Mesendoderm (in vitro differentiated cells): ENCODE measurements around the gene LDLRAD4.

ENCODE experiments used
- DNase-seq: peaks from one replicate; pipeline ENCODE4 v3.0.0; 2013
- H2AK5ac ChIP-seq: 2 replicates; pipeline ENCODE4 v1.6.1; 2013; ENCODE audit warnings: low read length, inconsistent platforms
- H2BK120ac ChIP-seq: 2 replicates; pipeline ENCODE4 v1.6.1; 2013; ENCODE audit warnings: low read depth, mild to moderate bottlenecking, low read length, moderate library complexity, mixed read lengths
- H2BK15ac ChIP-seq: replicated peaks from 2 replicates; pipeline ENCODE4 v1.6.1; 2013; ENCODE audit warnings: low read depth, mild to moderate bottlenecking, moderate library complexity
- H2BK5ac ChIP-seq: 2 replicates; pipeline ENCODE4 v1.6.1; 2013; ENCODE audit warnings: low read length, inconsistent platforms
- H3K18ac ChIP-seq: 2 replicates; pipeline ENCODE4 v1.6.1; 2013; ENCODE audit warnings: mild to moderate bottlenecking, low read length, mixed read lengths
- H3K23ac ChIP-seq: one replicate; pipeline ENCODE4 v1.6.1; 2013; ENCODE audit warnings: low read length
- H3K27ac ChIP-seq: 2 replicates; pipeline ENCODE4 v1.5.1; 2013; ENCODE audit warnings: low read depth, mild to moderate bottlenecking, inconsistent platforms, low read length, moderate library complexity
- H3K27me3 ChIP-seq: 2 replicates; pipeline ENCODE4 v1.6.1; 2013; ENCODE audit warnings: low read length, control low read depth, mild to moderate bottlenecking, inconsistent platforms; ENCODE audit not compliant: insufficient read depth, poor library complexity
- H3K36me3 ChIP-seq: 2 replicates; pipeline ENCODE4 v1.6.1; 2013; ENCODE audit warnings: low read length, inconsistent platforms; ENCODE audit not compliant: control insufficient read depth, insufficient read depth
- H3K4ac ChIP-seq: one replicate; pipeline ENCODE4 v1.6.1; 2013; ENCODE audit warnings: low read depth, mild to moderate bottlenecking, low read length, moderate library complexity
- H3K4me1 ChIP-seq: 2 replicates; pipeline ENCODE4 v1.6.1; 2013; ENCODE audit warnings: low read depth, low read length, inconsistent platforms; ENCODE audit not compliant: control insufficient read depth
- H3K4me2 ChIP-seq: 2 replicates; pipeline ENCODE4 v1.6.1; 2013; ENCODE audit warnings: low read length
- H3K4me3 ChIP-seq: 2 replicates; pipeline ENCODE4 v1.5.1; 2013; ENCODE audit warnings: mild to moderate bottlenecking, low read length
- H3K56ac ChIP-seq: one replicate; pipeline ENCODE4 v1.6.1; 2013; ENCODE audit warnings: low read length
- H3K79me1 ChIP-seq: 2 replicates; pipeline ENCODE4 v1.6.1; 2013; ENCODE audit warnings: low read length, inconsistent platforms
- H3K79me2 ChIP-seq: 2 replicates; pipeline ENCODE4 v1.6.1; 2013; ENCODE audit warnings: mild to moderate bottlenecking, low read length; ENCODE audit not compliant: control insufficient read depth, insufficient read depth
- H3K9ac ChIP-seq: 2 replicates; pipeline ENCODE4 v1.6.1; 2013; ENCODE audit warnings: low read length, inconsistent platforms
- H4K5ac ChIP-seq: one replicate; pipeline ENCODE4 v1.6.1; 2013; ENCODE audit warnings: low read length
- H4K8ac ChIP-seq: one replicate; pipeline ENCODE4 v1.6.1; 2013; ENCODE audit warnings: low read depth, mild to moderate bottlenecking, control low read depth, low read length, moderate library complexity
- WGBS: extraction: QIAGEN DNeasy Blood & Tissue Kit; methylation state at CpG from one replicate; pipeline ENCODE4 v1.1.7; 2013; ENCODE audit warnings: low lambda C conversion rate, missing lambda C conversion rate; ENCODE audit not compliant: insufficient coverage; ENCODE audit errors: extremely low coverage; 5-methylcytosine and 5-hydroxymethylcytosine counted together

Gene LDLRAD4

GRCh38 chr18:13237073-13237472 is 18.5 kb downstream of the LDLRAD4 start:
- Histone ChIP-seq H2AK5ac (no peak overlapping the region), H3K4me3 (no peak overlapping the region), H3K79me2 (no peaks in the 10 kb centered on the region), H3K79me1 (no peaks in the 10 kb centered on the region), H3K4ac (no peak overlapping the region), H3K36me3 (no peaks in the 10 kb centered on the region), H4K8ac (no peak overlapping the region), H2BK120ac (no peak overlapping the region), H3K27me3 (no peaks in the 10 kb centered on the region), H3K56ac (no peak overlapping the region), H3K4me2 (no peak overlapping the region), H3K27ac (no peak overlapping the region), H3K4me1 (no peaks in the 10 kb centered on the region), H3K23ac (no peak overlapping the region), H4K5ac (no peak overlapping the region), H3K18ac (no peak overlapping the region), H3K9ac (no peak overlapping the region), H2BK15ac (no peak overlapping the region), H2BK5ac (no peak overlapping the region)
- no peak for DNase-seq
- no CpG with 5 or more reads among the region's 7 CpGs for WGBS

- no CpG with 5 or more reads among the region's 3 CpGs for WGBS
- no peak overlapping the region for H3K56ac ChIP-seq
- H3K36me3 ChIP-seq = no peaks in the 10 kb centered on the region
- H3K18ac ChIP-seq = no peak overlapping the region
- no peaks in the 10 kb centered on the region for H3K4me1 ChIP-seq
- no peak overlapping the region for H3K4me2 ChIP-seq
- no peak overlapping the region for H3K4ac ChIP-seq
- H3K9ac ChIP-seq = no peak overlapping the region
- H4K5ac ChIP-seq = no peak overlapping the region
- no peak for DNase-seq
- no peak overlapping the region for H2BK15ac ChIP-seq
- H3K79me1 ChIP-seq = no peaks in the 10 kb centered on the region
- H3K23ac ChIP-seq = no peak overlapping the region
- H3K27me3 ChIP-seq = no peaks in the 10 kb centered on the region
- no peak overlapping the region for H2BK120ac ChIP-seq
- no peak overlapping the region for H3K4me3 ChIP-seq
- H3K79me2 ChIP-seq = no peaks in the 10 kb centered on the region
- H2AK5ac ChIP-seq = no peak overlapping the region
- H3K27ac ChIP-seq = no peak overlapping the region
- H4K8ac ChIP-seq = no peak overlapping the region
- H2BK5ac ChIP-seq = no peak overlapping the region
Measured at GRCh38 chr18:13237641-13238040, 19.1 kb downstream of the LDLRAD4 start.

- Histone ChIP-seq H3K36me3 (no peaks in the 10 kb centered on the region), H3K79me2 (no peaks in the 10 kb centered on the region), H3K4me1 (no peaks in the 10 kb centered on the region), H4K8ac (no peak overlapping the region), H2AK5ac (no peak overlapping the region), H3K27ac (no peak overlapping the region), H3K9ac (no peak overlapping the region), H3K18ac (no peak overlapping the region), H3K56ac (no peak overlapping the region), H3K27me3 (no peaks in the 10 kb centered on the region), H2BK5ac (no peak overlapping the region), H3K4me2 (no peak overlapping the region), H2BK120ac (no peak overlapping the region), H3K4ac (no peak overlapping the region), H4K5ac (no peak overlapping the region), H3K23ac (no peak overlapping the region), H3K79me1 (no peaks in the 10 kb centered on the region), H3K4me3 (no peak overlapping the region), H2BK15ac (no peak overlapping the region)
- DNase-seq = peak; percentile 42
- no CpG with 5 or more reads among the region's 13 CpGs for WGBS
Measured at GRCh38 chr18:13239171-13239956, 20.8 kb downstream of the LDLRAD4 start.

- no peak overlapping the region for H4K8ac ChIP-seq
- H2BK5ac ChIP-seq = no peak overlapping the region
- no peaks in the 10 kb centered on the region for H3K27me3 ChIP-seq
- DNase-seq = no peak
- H3K23ac ChIP-seq = no peak overlapping the region
- H3K56ac ChIP-seq = no peak overlapping the region
- WGBS = no CpG with 5 or more reads among the region's 15 CpGs
- no peaks in the 10 kb centered on the region for H3K36me3 ChIP-seq
- H3K79me2 ChIP-seq = no peaks in the 10 kb centered on the region
- H3K79me1 ChIP-seq = no peaks in the 10 kb centered on the region
- no peak overlapping the region for H3K9ac ChIP-seq
- no peak overlapping the region for H4K5ac ChIP-seq
- no peak overlapping the region for H3K4me3 ChIP-seq
- H3K4me1 ChIP-seq = no peaks in the 10 kb centered on the region
- H3K18ac ChIP-seq = no peak overlapping the region
- no peak overlapping the region for H2BK120ac ChIP-seq
- no peak overlapping the region for H2BK15ac ChIP-seq
- no peak overlapping the region for H3K27ac ChIP-seq
- H3K4ac ChIP-seq = no peak overlapping the region
- no peak overlapping the region for H2AK5ac ChIP-seq
- H3K4me2 ChIP-seq = no peak overlapping the region
Measured at GRCh38 chr18:13240060-13240725, 21.6 kb downstream of the LDLRAD4 start.

GRCh38 chr18:13241083-13241892 is 22.7 kb downstream of the LDLRAD4 start:
- Histone ChIP-seq H4K5ac (no peak overlapping the region), H3K56ac (no peak overlapping the region), H3K27ac (no peak overlapping the region), H3K4me3 (no peak overlapping the region), H3K79me1 (no peaks in the 10 kb centered on the region), H4K8ac (no peak overlapping the region), H3K4ac (no peak overlapping the region), H2BK120ac (no peak overlapping the region), H2BK5ac (no peak overlapping the region), H3K23ac (no peak overlapping the region), H3K18ac (no peak overlapping the region), H3K27me3 (no peaks in the 10 kb centered on the region), H3K9ac (no peak overlapping the region), H3K4me2 (no peak overlapping the region), H3K36me3 (no peaks in the 10 kb centered on the region), H3K4me1 (no peaks in the 10 kb centered on the region), H2BK15ac (no peak overlapping the region), H2AK5ac (no peak overlapping the region), H3K79me2 (no peaks in the 10 kb centered on the region)
- no CpG with 5 or more reads among the region's 31 CpGs for WGBS
- no peak for DNase-seq
